Measurements from ENCODE around the gene PPIH.
"Not testable (repeated sequence)": the region's sequence is repeated elsewhere in the genome, so short reads cannot be mapped to it uniquely, and the experiment has no call there.

PPIH gene

GRCh38 chr1:42657981-42658876 lies at the start of gene PPIH:
PPIH (plus strand) TSS chr1:42658423; CDS start chr1:42658447, 24 bp downstream.
- peak; percentile 87 for DNase-seq

- no peak for DNase-seq
Measured at GRCh38 chr1:42613803-42614131, 44.5 kb upstream of the PPIH start.

- no peak for DNase-seq
Measured at GRCh38 chr1:42618866-42619265, 39.4 kb upstream of the PPIH start.

- no peak for DNase-seq
Measured at GRCh38 chr1:42620307-42620706, 37.9 kb upstream of the PPIH start.

GRCh38 chr1:42621180-42621579 lies 37.0 kb upstream of the PPIH start:
- DNase-seq: not testable (repeated sequence)

- DNase-seq: not testable (repeated sequence)
Measured at GRCh38 chr1:42627205-42627604, 31.0 kb upstream of the PPIH start.

GRCh38 chr1:42639116-42639515 lies 19.1 kb upstream of the PPIH start:
- DNase-seq: no peak

GRCh38 chr1:42646056-42646455 lies 12.2 kb upstream of the PPIH start:
- no peak for DNase-seq

- DNase-seq: no peak
Measured at GRCh38 chr1:42657201-42657600, 1.0 kb upstream of the PPIH start.

- DNase-seq: no peak
Measured at GRCh38 chr1:42658877-42659337, 684 bp downstream of the PPIH start.

- DNase-seq: no peak
Measured at GRCh38 chr1:42660907-42661500, 2.8 kb downstream of the PPIH start.

- DNase-seq: no peak
Measured at GRCh38 chr1:42669936-42670335, 11.7 kb downstream of the PPIH start.

- DNase-seq: no peak
Measured at GRCh38 chr1:42670425-42670824, 12.2 kb downstream of the PPIH start.

- DNase-seq: no peak
Measured at GRCh38 chr1:42674214-42674613, 16.0 kb downstream of the PPIH start.

- no peak for DNase-seq
Measured at GRCh38 chr1:42674682-42675081, 16.5 kb downstream of the PPIH start.

GRCh38 chr1:42675467-42675866 lies 17.2 kb downstream of the PPIH start:
- no peak for DNase-seq

- no peak for DNase-seq
Measured at GRCh38 chr1:42676534-42677087, 18.4 kb downstream of the PPIH start.

GRCh38 chr1:42679364-42679983 lies 21.3 kb downstream of the PPIH start:
- DNase-seq: no peak

- no peak for DNase-seq
Measured at GRCh38 chr1:42680055-42680454, 21.8 kb downstream of the PPIH start.

GRCh38 chr1:42680921-42681683 lies 22.9 kb downstream of the PPIH start:
- no peak for DNase-seq

- peak; percentile 98 for DNase-seq
Measured at GRCh38 chr1:42681741-42682483, 23.7 kb downstream of the PPIH start, which contains the start of gene YBX1. YBX1 (plus strand) TSS chr1:42682418; CDS start chr1:42682566, 148 bp downstream.

- not testable (repeated sequence) for DNase-seq
Measured at GRCh38 chr1:42682484-42682738, 24.2 kb downstream of the PPIH start.
